ENCODE data around the gene PDGFC.

Gene PDGFC

DNA sequence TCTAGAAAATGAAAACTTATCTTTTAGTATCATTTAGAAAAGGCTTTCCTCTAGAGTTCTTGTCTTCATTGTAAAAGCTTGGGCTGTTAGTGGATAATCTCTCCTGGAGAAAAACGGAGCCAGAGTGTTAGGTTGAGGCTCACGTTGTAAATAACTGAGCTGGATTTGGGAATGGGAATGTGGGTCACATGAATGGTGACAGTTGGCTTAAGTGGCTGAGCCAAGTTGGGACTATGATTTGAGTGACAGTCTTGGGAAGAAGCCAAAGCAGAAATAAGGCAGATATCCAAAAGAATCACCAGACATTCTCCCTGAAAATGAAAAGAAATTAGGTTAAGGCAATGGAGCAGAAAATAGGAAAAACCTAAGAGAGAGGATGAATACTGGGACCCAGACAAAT, 33.6 kb upstream of the PDGFC start:
- peak overlapping the region; percentile 72 for H3K27ac ChIP-seq (ENCODE audit: low read depth, low read length)
- peak overlapping the region in 1 of 5 donors; percentile 3 for H3K4me3 ChIP-seq (ENCODE audit: low read depth in 1 of 5, low read length in 5 of 5)
- H3K36me3 ChIP-seq (ENCODE audit: control insufficient read depth in 5 of 5, insufficient read depth in 5 of 5, low read length in 5 of 5), result no peaks in the 10 kb centered on the region
- peaks cover 0 to 14% (median 13%) of the 10 kb centered on the region in 5 donors for H3K4me1 ChIP-seq (ENCODE audit: control insufficient read depth in 5 of 5, insufficient read depth in 5 of 5, low read length in 5 of 5)
- H3K9ac ChIP-seq (ENCODE audit: low read length in 5 of 5), result peak overlapping the region in 2 of 5 donors; percentile 48 to 70
- no peaks in the 10 kb centered on the region for H3K9me3 ChIP-seq (ENCODE audit: control insufficient read depth in 5 of 5, low read length in 5 of 5)
- H3K27me3 ChIP-seq (ENCODE audit: control insufficient read depth in 5 of 5, insufficient read depth in 4 of 5, low read length in 5 of 5), result no peaks in the 10 kb centered on the region

DNA sequence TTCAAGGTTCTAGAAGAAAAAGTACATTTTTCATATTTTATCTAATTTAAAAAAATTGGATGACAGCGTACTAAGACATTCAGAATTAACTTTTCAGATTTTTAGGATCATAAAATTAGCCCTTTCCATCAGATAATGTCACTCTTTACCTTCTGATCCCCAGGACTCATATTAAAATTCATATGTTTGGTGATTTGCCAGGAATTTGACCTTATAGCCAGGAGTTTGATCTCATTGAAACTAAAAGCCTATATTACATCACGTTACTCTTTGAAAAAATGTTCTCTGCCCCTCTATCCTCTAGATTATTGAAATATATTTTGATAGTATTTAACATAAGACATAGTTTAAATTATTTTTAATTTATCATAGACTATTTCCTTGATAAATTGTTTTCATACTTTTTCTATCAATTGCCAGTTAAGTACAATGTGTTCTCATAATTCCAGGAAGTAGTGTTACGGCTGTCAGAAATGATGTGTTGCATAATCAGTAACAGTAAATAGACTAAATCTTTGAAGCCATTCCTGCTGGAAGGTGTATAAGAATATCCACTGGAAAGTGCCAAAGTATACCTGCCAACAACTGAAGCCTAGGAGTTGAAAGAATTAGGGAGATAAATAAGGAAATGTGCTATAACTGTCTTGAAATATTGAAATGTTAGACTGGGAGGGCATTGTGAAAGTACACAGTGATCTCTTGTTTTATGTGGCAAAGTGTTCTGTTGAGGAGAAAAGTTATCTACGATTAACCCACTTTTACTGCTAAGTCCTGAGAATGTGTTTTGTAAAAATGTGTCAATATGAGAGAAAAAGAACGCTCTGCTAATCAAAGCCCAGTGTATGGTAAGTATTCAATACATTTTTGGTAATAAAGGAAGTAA, 32.9 kb upstream of the PDGFC start:
- peak overlapping the region in 3 of 5 donors; percentile 3 to 31 (median 26) for H3K4me3 ChIP-seq (ENCODE audit: low read depth in 1 of 5, low read length in 5 of 5)
- H3K9me3 ChIP-seq (ENCODE audit: control insufficient read depth in 5 of 5, low read length in 5 of 5), result no peaks in the 10 kb centered on the region
- H3K36me3 ChIP-seq (ENCODE audit: control insufficient read depth in 5 of 5, insufficient read depth in 5 of 5, low read length in 5 of 5), result no peaks in the 10 kb centered on the region
- peaks cover 0 to 21% (median 16%) of the 10 kb centered on the region in 5 donors for H3K4me1 ChIP-seq (ENCODE audit: control insufficient read depth in 5 of 5, insufficient read depth in 5 of 5, low read length in 5 of 5)
- peak overlapping the region; percentile 72 for H3K27ac ChIP-seq (ENCODE audit: low read depth, low read length)
- H3K27me3 ChIP-seq (ENCODE audit: control insufficient read depth in 5 of 5, insufficient read depth in 4 of 5, low read length in 5 of 5), result no peaks in the 10 kb centered on the region
- peak overlapping the region in 2 of 5 donors; percentile 48 to 70 for H3K9ac ChIP-seq (ENCODE audit: low read length in 5 of 5)

DNA sequence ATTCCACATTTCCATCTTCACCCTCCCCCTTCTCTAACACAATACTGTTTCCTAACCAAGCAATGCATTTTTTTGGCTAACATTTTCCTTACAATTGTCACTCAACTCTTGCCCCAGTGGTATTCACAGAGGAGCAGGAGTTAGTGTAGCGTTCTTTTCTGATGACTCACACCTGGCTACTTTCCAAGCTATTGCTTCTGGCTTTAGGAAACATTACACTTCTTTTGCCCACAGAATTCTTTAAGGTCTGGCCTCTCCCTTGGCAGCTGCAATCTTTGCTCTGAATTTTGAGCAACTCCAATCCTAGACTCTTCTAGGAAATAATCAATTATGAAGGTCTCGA, 27.5 kb upstream of the PDGFC start:
- Histone ChIP-seq H3K4me1 (ENCODE audit: control insufficient read depth in 5 of 5, insufficient read depth in 5 of 5, low read length in 5 of 5) (peaks cover 5 to 26% (median 18%) of the 10 kb centered on the region in 5 donors), H3K9ac (ENCODE audit: low read length in 5 of 5) (no peak overlapping the region), H3K4me3 (ENCODE audit: low read depth in 1 of 5, low read length in 5 of 5) (no peak overlapping the region), H3K27me3 (ENCODE audit: control insufficient read depth in 5 of 5, insufficient read depth in 4 of 5, low read length in 5 of 5) (no peaks in the 10 kb centered on the region), H3K36me3 (ENCODE audit: control insufficient read depth in 5 of 5, insufficient read depth in 5 of 5, low read length in 5 of 5) (no peaks in the 10 kb centered on the region), H3K27ac (ENCODE audit: low read depth, low read length) (peak overlapping the region; percentile 86), H3K9me3 (ENCODE audit: control insufficient read depth in 5 of 5, low read length in 5 of 5) (peaks cover 0 to 15% (median 10%) of the 10 kb centered on the region in 5 donors)

DNA sequence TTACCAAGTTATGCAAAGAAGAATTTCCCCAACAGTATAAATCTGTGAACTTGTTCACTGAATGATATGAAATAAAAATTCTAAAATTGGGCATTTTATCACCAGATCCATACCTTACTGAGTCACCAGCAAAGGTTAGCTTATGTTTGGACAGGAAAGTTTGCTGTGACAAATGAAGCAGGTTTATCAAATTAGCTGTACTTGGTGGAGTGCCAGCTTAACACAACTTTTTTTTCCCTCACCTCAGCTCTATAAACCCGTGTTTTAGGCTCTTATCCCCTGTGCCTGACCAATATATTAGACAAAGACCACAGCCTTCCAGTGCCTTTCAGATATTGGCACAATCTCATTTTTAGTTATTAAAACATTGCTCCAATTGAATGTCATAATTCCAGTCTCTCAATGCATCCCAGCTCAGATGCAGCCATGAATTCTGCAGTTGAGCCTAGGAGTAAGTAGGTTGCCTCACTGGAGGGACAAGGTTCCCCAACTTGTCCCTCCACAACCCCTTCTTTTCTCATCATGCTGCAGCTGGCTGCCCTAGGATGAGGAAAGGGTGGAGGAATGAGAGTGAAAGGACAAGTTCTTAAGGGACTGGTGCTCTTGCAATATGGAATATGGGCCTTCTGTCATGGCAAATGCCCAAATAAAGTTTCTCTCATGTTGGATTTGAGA, 27.0 kb upstream of the PDGFC start:
- peaks cover 0 to 15% (median 10%) of the 10 kb centered on the region in 5 donors for H3K9me3 ChIP-seq (ENCODE audit: control insufficient read depth in 5 of 5, low read length in 5 of 5)
- H3K27me3 ChIP-seq (ENCODE audit: control insufficient read depth in 5 of 5, insufficient read depth in 4 of 5, low read length in 5 of 5), result no peaks in the 10 kb centered on the region
- H3K4me1 ChIP-seq (ENCODE audit: control insufficient read depth in 5 of 5, insufficient read depth in 5 of 5, low read length in 5 of 5), result peaks cover 5 to 22% (median 17%) of the 10 kb centered on the region in 5 donors
- H3K36me3 ChIP-seq (ENCODE audit: control insufficient read depth in 5 of 5, insufficient read depth in 5 of 5, low read length in 5 of 5), result no peaks in the 10 kb centered on the region
- peak overlapping the region; percentile 86 for H3K27ac ChIP-seq (ENCODE audit: low read depth, low read length)
- H3K4me3 ChIP-seq (ENCODE audit: low read depth in 1 of 5, low read length in 5 of 5), result peak overlapping the region in 1 of 5 donors; percentile 5
- H3K9ac ChIP-seq (ENCODE audit: low read length in 5 of 5), result peak overlapping the region in 1 of 5 donors; percentile 27

DNA sequence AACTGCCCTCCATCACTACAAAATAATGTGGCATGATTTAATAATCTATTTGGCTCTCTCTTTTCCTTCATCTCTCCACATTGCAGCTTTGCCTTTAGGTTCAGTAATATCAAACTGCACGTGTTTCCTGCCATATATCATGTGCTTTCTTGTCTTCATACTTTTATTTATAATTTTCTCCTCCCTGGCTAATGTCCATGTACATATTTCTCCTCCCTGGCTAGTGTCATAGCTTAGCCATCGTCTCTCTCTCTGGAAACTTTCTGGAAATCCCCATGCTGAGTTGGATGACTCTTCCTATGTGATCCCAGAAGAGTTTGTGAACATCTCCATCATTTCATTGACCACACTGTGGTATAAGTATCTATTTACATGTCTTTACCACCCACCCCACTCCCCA, 21.3 kb upstream of the PDGFC start:
- Histone ChIP-seq H3K4me1 (ENCODE audit: control insufficient read depth in 5 of 5, insufficient read depth in 5 of 5, low read length in 5 of 5) (no peaks in the 10 kb centered on the region), H3K9me3 (ENCODE audit: control insufficient read depth in 5 of 5, low read length in 5 of 5) (peaks cover 0 to 24% (median 15%) of the 10 kb centered on the region in 5 donors), H3K9ac (ENCODE audit: low read length in 5 of 5) (no peak overlapping the region), H3K27ac (ENCODE audit: low read depth, low read length) (no peak overlapping the region), H3K36me3 (ENCODE audit: control insufficient read depth in 5 of 5, insufficient read depth in 5 of 5, low read length in 5 of 5) (no peaks in the 10 kb centered on the region), H3K4me3 (ENCODE audit: low read depth in 1 of 5, low read length in 5 of 5) (no peak overlapping the region), H3K27me3 (ENCODE audit: control insufficient read depth in 5 of 5, insufficient read depth in 4 of 5, low read length in 5 of 5) (no peaks in the 10 kb centered on the region)

DNA sequence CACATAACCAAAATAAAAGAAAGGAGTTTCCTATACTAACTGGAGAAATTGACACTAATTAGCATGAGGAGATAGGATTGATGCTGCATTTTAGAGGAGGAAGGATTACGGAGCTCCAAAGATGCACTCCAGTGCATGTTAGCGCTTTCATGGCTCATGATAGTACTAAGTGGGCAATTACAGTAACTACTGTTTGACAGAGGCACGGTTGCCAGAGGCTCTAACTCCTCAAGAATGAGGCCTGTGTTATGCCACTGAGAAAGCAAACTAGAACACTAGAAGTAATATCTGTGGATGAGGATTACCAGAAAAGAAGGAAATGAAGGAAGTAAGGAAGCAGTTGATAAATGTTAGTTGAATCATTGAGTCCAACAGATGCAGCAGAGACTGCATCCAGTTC, 19.6 kb upstream of the PDGFC start:
- Histone ChIP-seq H3K9ac (ENCODE audit: low read length in 5 of 5) (no peak overlapping the region), H3K4me1 (ENCODE audit: control insufficient read depth in 5 of 5, insufficient read depth in 5 of 5, low read length in 5 of 5) (no peaks in the 10 kb centered on the region), H3K27ac (ENCODE audit: low read depth, low read length) (no peak overlapping the region), H3K36me3 (ENCODE audit: control insufficient read depth in 5 of 5, insufficient read depth in 5 of 5, low read length in 5 of 5) (no peaks in the 10 kb centered on the region), H3K9me3 (ENCODE audit: control insufficient read depth in 5 of 5, low read length in 5 of 5) (peaks cover 0 to 9% (median 5%) of the 10 kb centered on the region in 5 donors), H3K27me3 (ENCODE audit: control insufficient read depth in 5 of 5, insufficient read depth in 4 of 5, low read length in 5 of 5) (no peaks in the 10 kb centered on the region), H3K4me3 (ENCODE audit: low read depth in 1 of 5, low read length in 5 of 5) (no peak overlapping the region)

DNA sequence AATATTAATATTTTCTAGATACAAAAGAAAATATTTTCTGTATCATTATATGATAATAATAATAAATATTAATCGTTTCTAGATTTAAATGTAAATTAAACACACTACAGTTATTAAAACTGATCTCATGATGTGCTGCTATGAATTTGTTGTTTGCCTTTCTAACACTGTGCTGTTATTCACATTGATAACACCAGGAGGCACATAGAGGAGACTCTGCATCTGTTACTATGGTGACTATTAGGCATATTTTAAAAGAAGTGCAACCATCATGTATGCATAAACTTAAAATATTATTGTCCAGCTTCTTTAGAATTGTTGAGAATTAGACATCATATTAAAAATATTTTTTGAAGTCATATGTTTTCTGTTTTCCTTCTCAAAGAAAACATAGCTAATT, 11.8 kb upstream of the PDGFC start:
- H3K27ac ChIP-seq (ENCODE audit: low read depth, low read length), result no peak overlapping the region
- H3K9me3 ChIP-seq (ENCODE audit: control insufficient read depth in 5 of 5, low read length in 5 of 5), result peaks cover 0 to under 1% (median under 1%) of the 10 kb centered on the region in 5 donors
- no peaks in the 10 kb centered on the region for H3K27me3 ChIP-seq (ENCODE audit: control insufficient read depth in 5 of 5, insufficient read depth in 4 of 5, low read length in 5 of 5)
- no peaks in the 10 kb centered on the region for H3K36me3 ChIP-seq (ENCODE audit: control insufficient read depth in 5 of 5, insufficient read depth in 5 of 5, low read length in 5 of 5)
- peaks cover 0 to 4% (median 0%) of the 10 kb centered on the region in 5 donors for H3K4me1 ChIP-seq (ENCODE audit: control insufficient read depth in 5 of 5, insufficient read depth in 5 of 5, low read length in 5 of 5)
- no peak overlapping the region for H3K4me3 ChIP-seq (ENCODE audit: low read depth in 1 of 5, low read length in 5 of 5)
- H3K9ac ChIP-seq (ENCODE audit: low read length in 5 of 5), result no peak overlapping the region

DNA sequence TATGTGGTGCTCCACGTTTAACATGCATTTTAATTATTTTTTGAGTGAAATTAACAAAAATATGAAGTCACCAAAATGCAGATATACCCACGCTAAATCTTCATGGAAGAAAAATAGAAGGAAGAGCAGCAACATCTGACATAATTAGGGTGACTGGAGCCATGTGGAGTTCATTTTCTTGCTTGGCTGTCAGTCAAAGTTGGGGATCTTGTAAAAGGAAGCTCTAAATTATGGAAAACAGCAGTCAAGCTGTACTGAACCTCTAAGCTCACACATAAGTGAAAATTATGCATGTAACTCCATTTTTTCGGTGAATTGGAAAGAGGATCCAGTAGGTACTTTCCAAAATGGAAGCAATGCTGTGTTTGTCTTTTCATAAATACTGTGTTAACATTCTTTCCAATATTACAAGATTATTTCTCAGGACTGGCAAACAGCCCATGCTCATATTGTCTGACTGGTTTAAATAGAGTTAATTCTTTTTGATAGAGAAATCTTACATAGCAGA, 9.7 kb upstream of the PDGFC start:
- no peaks in the 10 kb centered on the region for H3K36me3 ChIP-seq (ENCODE audit: control insufficient read depth in 5 of 5, insufficient read depth in 5 of 5, low read length in 5 of 5)
- H3K27me3 ChIP-seq (ENCODE audit: control insufficient read depth in 5 of 5, insufficient read depth in 4 of 5, low read length in 5 of 5), result no peaks in the 10 kb centered on the region
- no peaks in the 10 kb centered on the region for H3K9me3 ChIP-seq (ENCODE audit: control insufficient read depth in 5 of 5, low read length in 5 of 5)
- no peak overlapping the region for H3K4me3 ChIP-seq (ENCODE audit: low read depth in 1 of 5, low read length in 5 of 5)
- peaks cover 0 to 4% (median 0%) of the 10 kb centered on the region in 5 donors for H3K4me1 ChIP-seq (ENCODE audit: control insufficient read depth in 5 of 5, insufficient read depth in 5 of 5, low read length in 5 of 5)
- H3K27ac ChIP-seq (ENCODE audit: low read depth, low read length), result no peak overlapping the region
- no peak overlapping the region for H3K9ac ChIP-seq (ENCODE audit: low read length in 5 of 5)

DNA sequence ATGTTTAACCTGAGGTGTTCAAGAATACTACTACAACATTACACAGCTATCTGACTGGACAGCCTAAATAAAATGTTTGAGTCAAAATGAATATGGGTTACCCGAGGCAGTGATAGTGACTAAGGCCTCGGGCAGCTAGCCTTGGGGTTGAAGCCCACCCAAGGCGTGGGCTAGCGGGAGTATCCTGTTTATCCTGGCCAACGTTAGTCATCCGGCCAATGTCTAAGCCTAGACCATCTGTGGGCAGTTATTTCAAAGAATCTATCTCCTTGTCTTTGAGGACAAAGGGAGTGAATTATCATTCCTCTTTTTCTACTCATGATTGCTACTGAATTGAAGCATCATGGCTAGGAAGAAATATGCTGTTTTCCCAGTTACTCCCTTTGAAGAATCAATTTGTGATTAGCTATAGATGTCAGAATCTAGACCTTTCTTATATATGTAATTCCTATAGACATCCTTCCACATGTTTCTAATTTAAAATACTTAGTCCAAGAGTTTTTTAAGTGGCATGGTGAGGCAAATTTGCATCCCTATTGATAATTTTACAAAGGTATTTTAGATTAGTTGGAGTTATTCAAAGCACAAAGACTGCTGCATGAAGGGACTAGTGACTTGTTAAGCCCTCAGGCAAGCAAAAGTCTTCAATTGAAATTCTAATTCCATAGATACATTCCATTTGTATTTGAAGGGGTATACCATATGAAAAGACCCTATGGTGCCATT, 6.0 kb upstream of the PDGFC start:
- H3K27me3 ChIP-seq (ENCODE audit: control insufficient read depth in 5 of 5, insufficient read depth in 4 of 5, low read length in 5 of 5), result no peaks in the 10 kb centered on the region
- no peak overlapping the region for H3K27ac ChIP-seq (ENCODE audit: low read depth, low read length)
- H3K4me3 ChIP-seq (ENCODE audit: low read depth in 1 of 5, low read length in 5 of 5), result no peak overlapping the region
- H3K9me3 ChIP-seq (ENCODE audit: control insufficient read depth in 5 of 5, low read length in 5 of 5), result no peaks in the 10 kb centered on the region
- H3K9ac ChIP-seq (ENCODE audit: low read length in 5 of 5), result no peak overlapping the region
- peaks cover 0 to 8% (median 4%) of the 10 kb centered on the region in 5 donors for H3K4me1 ChIP-seq (ENCODE audit: control insufficient read depth in 5 of 5, insufficient read depth in 5 of 5, low read length in 5 of 5)
- no peaks in the 10 kb centered on the region for H3K36me3 ChIP-seq (ENCODE audit: control insufficient read depth in 5 of 5, insufficient read depth in 5 of 5, low read length in 5 of 5)

All from subcutaneous abdominal adipose tissue (tissue), 5 donors.